Activated CD4-positive, alpha-beta T cell treated with anti-CD3 and anti-CD28 coated beads for 48 hours (primary cell): ENCODE measurements around the gene GABBR2.

Experiments used
- DNase-seq: peaks from one replicate; pipeline ENCODE4 v3.0.0-alpha.2; 2020

Gene GABBR2

DNA sequence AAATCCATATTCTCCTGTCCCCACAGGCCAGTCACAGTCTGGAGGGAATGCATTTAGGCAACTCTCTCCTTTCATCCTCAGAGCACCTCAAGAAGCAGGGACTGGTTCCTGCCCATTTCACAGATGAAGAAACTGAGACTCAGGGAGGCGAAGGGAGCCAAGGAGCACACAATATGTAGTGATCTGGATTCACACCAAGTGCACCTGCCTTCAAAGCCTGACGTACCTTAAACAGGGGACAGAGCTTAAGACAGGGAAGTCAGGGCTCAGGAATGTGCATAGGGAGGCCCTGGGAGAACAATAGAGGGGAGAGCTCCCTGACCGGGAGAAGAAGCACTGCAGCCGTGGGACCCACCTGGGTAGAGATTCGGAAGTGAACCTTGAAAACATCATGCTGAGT is 83.0 kb downstream of the GABBR2 start:
- no peak for DNase-seq

DNA sequence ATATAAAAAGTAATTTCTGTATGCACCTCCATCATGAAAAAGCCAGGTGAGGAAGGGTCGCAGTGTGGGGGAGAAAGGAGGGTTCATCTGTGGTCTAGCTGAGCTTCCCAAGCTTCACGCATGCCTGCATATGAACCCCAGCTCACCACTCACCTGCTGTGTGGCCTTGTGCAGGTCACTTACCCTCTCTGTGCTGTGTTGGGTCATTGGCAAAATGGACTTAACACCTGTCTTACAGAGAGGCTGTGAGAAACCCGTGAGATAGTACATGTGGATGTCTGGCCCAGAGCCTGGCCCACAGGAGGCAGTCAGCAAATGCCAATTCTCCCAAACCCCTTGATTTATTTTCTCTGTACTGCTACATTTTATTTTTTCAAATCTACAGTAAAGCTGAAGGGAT is 88.9 kb downstream of the GABBR2 start:
- DNase-seq = no peak

DNA sequence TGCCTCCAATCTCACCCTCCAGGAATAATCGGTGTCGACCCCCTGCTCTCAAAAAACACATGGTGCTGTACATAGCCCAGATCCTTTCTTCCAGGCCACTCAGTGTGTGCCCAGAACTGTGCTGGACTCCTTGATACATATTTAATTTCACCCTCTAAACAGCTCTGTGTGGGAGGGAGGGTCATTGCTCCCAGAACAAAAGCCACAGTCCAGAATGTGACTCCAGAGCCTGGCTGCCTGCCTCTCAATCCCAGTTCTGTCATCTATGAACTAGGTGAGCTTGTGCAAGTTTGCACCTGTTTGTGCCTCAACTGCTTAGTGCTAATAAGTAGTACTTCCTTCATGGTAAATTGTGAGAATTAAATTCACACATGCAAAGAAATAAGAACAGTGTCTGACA is 93.1 kb downstream of the GABBR2 start:
- no peak for DNase-seq

GRCh38 chr9:98614941-98615340 is 93.8 kb downstream of the GABBR2 start:
- DNase-seq = no peak

GRCh38 chr9:98612061-98612752 is 96.5 kb downstream of the GABBR2 start:
- DNase-seq = no peak

- DNase-seq = no peak
Measured at GRCh38 chr9:98611319-98611718, 97.4 kb downstream of the GABBR2 start.

GRCh38 chr9:98610711-98611110 is 98.0 kb downstream of the GABBR2 start:
- no peak for DNase-seq

GRCh38 chr9:98610211-98610610 is 98.5 kb downstream of the GABBR2 start:
- DNase-seq = no peak

- no peak for DNase-seq
Measured at GRCh38 chr9:98609646-98610045, 99.1 kb downstream of the GABBR2 start.

- DNase-seq = no peak
Measured at GRCh38 chr9:98607787-98608186, 100.9 kb downstream of the GABBR2 start.

DNA sequence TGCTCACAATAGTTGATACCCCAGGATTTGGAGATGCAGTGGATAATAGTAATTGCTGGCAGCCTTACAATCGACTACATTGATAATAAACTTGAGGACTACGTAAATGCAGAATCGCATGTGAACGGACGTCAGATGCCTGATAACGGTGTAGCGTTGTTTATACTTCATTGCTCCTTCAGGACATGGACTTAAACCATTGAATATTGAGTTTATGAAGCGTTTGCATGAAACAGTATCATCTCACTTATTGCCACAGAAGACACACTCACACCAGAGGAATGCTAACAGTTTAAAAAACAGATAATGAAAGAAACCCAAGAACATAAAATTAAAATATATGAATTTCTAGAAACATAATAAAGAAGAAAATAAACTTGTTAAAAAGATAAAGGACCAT is 101.6 kb downstream of the GABBR2 start:
- DNase-seq = no peak

- DNase-seq = no peak
Measured at GRCh38 chr9:98606730-98607129, 102.0 kb downstream of the GABBR2 start.

DNA sequence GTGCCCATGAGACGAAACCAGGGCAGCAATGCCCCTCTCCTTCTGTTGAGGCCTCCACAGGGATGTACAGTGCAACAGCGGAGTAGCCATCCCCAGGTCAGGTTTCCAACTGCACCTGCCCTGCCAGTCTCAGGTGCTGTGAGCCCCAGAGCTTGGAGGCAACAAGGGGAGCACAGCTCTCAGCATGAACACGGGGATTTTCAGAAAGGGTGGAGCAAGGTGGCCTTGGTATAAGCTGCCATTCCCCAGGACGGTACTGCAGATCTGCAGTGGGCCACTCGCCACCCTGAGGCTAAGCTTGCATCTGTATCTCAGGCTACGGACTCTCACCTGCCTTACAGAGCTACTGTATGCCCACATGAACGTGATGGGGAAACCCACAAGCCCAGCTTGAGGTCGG is 103.6 kb downstream of the GABBR2 start:
- DNase-seq = no peak

DNA sequence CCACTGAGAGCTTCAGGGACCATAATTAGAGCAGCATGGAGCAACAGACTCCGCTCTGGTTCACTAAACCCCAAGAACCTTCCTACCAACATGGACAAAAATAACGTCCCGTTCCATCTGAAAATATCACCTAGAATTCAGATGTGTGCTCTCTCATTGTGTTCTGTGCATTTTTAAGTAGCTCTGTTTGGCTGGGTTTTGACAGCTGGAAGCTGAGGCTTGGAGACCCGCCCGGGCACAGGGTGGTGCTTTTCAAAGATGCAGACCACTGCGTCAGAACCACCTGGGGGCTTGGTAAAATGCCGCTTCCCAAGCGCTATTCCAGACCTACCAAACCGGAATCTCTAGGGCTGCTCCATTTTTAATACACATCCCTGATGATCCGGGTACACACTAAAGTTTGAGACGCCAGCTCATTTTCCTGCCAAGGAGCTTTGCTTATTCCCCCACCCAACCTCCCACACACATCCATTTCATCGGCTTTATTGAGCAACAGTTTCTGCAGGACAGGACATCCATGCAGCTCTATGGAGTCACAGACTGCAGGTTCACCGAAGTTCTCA is 104.8 kb downstream of the GABBR2 start:
- DNase-seq = no peak

DNA sequence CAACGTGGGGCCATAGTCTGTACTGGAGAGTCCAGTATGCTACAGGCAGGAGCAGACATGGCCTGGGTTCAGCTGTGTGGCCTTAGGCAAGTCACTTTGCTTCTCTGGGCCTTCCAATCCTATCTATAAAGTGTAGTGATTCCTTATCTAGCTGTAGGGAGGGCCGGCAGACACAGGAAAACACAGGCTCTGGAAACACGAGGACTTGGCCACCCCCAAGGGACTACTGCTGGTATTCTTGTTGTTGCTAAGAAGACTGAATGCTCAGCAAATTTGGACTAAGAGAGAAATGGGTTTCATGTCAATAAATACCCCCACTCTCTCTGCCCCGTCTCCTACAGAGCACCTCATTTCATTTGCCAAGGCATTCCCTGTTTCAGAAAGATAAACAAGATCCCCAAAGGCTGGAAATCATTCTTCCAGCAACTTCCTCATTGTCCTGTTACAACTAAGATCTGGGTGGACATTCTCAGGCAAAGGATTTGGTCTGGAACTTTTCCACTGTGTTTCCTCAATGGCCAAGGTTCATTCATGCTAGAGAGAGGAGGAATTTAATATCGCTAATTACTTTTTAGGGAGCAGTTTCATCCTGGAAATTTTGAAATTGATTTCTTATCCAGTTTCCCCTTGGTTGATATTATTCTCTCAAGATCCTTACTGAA is 105.8 kb downstream of the GABBR2 start:
- DNase-seq = no peak

DNA sequence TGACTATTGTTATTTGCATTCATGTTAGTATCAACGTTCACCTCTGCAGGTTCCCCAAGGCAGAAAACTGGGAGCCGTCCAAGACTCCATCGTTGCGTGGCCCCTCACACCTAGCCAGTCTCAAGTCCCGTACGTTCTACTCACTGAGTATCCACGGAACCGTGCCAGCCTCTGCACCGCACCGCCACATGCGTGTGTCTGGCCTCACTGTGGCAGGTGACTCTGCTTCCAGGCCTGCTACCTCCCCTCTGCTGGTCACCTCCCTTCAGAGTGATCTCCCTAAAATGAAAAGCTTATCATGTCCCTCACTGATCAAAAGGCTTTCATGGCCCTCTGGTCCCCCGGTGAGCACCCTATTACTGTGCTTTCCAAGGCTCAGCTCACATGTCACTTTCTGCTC is 108.1 kb downstream of the GABBR2 start:
- DNase-seq = no peak

DNA sequence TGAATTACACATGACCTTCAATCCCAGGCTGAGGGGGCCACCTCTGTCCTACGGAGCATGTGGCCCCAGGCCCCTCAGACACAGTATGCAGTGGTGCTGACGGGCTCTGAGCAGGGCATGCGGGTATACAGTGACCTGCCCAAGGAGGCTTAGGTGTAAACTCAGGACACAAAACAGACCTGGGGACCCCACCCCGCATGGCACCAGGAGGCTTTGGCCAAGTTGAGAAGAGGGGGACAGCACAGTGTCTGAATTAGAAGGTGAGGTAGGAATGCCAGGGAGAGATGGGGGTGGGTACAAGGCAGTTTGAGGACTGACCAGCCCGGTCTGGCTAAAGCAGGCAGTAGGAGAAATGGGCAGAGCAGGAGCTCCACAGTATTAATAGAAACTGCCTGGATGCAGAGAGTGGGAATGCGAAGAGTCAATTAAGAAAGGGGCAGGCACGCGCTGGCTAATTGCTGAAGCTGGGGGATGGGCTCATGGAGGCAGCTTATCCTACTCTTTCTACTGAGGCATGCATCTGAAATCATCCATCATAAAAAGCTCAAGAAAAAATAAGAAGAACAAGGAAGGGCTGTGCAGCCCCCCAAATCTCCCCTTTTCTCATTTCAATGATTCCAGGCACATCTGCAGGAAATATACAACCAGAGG is 109.0 kb downstream of the GABBR2 start:
- DNase-seq = no peak

DNA sequence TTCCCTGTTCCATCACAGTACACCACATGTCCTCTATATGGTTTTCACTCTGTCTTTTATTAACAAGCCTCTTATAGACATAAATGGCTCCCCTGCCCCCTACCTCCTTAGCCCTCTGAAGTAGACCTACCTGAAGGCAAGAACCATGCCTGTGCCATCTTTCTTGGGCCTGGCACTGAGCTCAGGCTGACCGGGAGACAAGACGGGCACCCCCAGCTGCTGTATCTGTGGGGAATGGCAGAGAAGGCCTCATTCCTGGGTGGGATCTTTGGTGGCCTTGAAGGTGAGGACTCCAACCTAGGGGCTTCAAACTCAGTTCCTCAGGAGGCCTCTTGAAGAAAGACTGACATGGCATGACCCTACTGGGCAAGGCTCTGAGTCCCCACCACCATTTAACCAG is 109.9 kb downstream of the GABBR2 start:
- DNase-seq = no peak

DNA sequence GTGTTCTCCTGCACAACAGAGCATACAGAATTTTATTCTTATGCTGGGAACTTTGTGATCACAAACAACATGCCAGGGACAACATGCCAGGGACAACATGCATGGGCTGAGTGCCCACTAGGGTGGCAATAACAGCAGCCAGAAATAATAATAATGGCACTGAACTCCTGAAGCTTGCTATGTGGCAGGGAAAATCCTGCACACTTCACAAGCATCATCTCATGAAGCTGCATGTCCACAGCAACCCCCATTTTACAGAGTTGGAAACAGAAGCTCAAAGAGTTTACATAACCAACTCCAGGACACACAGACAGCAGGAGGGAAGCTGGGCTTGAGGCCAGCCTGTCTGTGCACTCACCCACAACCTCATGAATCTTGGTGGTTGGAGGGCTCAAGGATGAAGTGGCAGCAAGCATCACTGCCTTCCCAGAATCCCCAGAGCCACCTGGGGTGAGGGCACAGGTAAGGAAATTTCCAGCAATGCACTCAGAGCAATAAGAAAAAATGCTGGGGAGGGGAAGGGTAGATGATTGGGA is 111.4 kb downstream of the GABBR2 start:
- no peak for DNase-seq

DNA sequence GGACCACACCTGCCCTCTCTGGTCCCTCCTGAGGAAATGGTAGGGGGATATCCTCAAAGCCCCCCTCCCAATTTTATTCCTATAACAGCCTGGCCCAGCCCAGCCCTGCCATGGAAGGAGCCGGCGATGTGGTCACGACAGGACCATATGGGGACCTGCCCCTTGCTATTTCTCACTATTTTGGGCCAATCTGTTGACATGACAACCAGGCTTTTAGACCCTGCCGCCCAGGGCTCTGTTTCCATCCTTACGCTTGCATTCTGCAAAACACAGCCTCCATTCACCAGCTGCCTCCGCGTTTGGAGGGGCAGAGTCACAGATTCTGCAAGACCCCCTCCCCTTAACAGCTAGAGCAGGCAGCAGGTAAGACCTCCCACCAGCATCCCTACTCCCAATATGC is 112.2 kb downstream of the GABBR2 start:
- no peak for DNase-seq

- no peak for DNase-seq
Measured at GRCh38 chr9:98594546-98595160, 114.1 kb downstream of the GABBR2 start.

DNA sequence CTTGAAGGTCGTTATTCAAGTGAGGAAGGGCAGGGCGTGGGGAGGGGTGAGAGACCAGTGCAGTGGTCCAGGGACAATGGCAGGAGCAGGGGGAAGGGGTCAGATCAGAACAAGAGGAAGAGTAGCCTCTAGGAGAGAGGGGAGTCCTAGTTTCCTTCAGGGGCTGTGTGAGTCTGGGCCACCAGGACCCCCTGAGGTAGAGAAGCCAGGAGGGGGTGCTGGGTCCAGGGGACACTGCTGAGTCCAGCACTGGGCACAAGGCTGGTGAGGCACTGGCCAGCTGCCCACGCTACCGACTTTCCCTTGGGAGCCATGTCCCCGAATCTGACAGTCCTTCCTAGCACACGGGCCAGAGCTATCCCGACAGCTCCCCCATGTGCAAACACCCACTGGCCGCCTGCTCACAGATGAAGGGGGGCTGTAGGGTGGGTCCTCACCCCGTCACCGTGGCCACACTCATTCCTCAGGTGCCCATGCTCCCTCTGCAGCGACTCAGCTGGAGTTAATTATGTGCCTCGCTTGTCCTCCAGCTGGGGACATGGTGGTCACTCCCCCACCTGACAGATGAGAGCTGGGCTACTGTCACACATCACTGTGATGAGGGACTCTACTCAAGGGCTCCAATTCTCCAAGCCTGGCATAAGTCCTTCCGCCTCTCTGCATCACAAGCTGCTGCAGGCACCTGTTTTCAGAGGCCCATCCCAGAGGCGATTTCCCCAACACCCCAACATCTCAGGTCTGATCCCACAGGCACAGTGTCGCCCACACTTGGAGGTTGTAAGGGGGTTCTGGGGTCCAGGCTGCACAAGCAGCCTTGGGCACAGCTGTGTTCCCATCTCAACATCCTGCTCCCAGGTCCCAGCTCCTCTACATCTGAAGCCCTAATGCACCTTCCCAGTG is 115.1 kb downstream of the GABBR2 start:
- DNase-seq = no peak
